CD4-positive, alpha-beta T cell (primary cell): ENCODE results near the gene ZNF394. TPM values are rescaled to one million over a fixed set of nuclear protein-coding genes. Genes with fewer than 3 reads are reported as not detected.

Experiments used
- ATAC-seq: fragments of 200-7000 bp; cut with Tn5 transposase; one replicate; pipeline ENCODE4 v1.10.0; 2022; ENCODE audit warnings: mild to moderate bottlenecking; ENCODE audit not compliant: poor library complexity
- CTCF ChIA-PET: fragments of 350-600 bp; sonication (Branson Sonifier 250); formaldehyde crosslinking; loops from one replicate; lab custom pipeline; 2021; ENCODE audit warnings: antibody characterized with exemption, inconsistent platforms; lab: Charles Lee
- POLR2A ChIA-PET: fragments of 350-600 bp; sonication (Branson Sonifier 250); formaldehyde crosslinking; loops from one replicate; lab custom pipeline; 2021; ENCODE audit warnings: antibody characterized with exemption, inconsistent platforms; lab: Charles Lee
- DNase-seq, 14 experiments: peaks; one replicate each; pipeline ENCODE4 v3.0.0-alpha.2; 2013 to 2020; ENCODE audit warnings: mixed read lengths in 2 of 14
- H3K27ac ChIP-seq, 2 donors: one replicate each; pipeline versions ENCODE4 v1.5.1 to v1.7.0; 2013; ENCODE audit warnings: low read length in 2 of 2, low read depth in 1 of 2, mild to moderate bottlenecking in 1 of 2
- H3K27me3 ChIP-seq, 2 experiments: 1 replicate in 1 of 2; 2 replicates in 1 of 2; pipeline versions ENCODE4 v1.6.1 to v1.7.0; 2013; ENCODE audit warnings: low read length in 2 of 2, control low read depth in 1 of 2, mild to moderate bottlenecking in 1 of 2, moderate library complexity in 1 of 2; ENCODE audit not compliant: insufficient read depth in 2 of 2, control insufficient read depth in 1 of 2
- H3K36me3 ChIP-seq: one replicate; pipeline ENCODE4 v1.6.1; 2013; ENCODE audit warnings: low read length, control low read depth; ENCODE audit not compliant: insufficient read depth
- H3K4me1 ChIP-seq: one replicate; pipeline ENCODE4 v1.6.1; 2013; ENCODE audit warnings: low read length, control low read depth; ENCODE audit not compliant: insufficient read depth
- H3K4me3 ChIP-seq: one replicate; pipeline ENCODE4 v1.5.1; 2013; ENCODE audit warnings: mild to moderate bottlenecking, low read length, moderate library complexity
- H3K9me3 ChIP-seq, 2 experiments: 1 replicate in 1 of 2; 2 replicates in 1 of 2; pipeline versions ENCODE4 v1.6.1 to v1.7.0; 2013; ENCODE audit warnings: low read length in 2 of 2, mild to moderate bottlenecking in 2 of 2, control low read depth in 1 of 2, moderate library complexity in 1 of 2; ENCODE audit not compliant: control insufficient read depth in 1 of 2, insufficient read depth in 1 of 2
- H3K27ac Mint-ChIP-seq: one replicate; pipeline ENCODE4 v1.8.0; 2020; ENCODE audit warnings: mixed read lengths
- H3K27me3 Mint-ChIP-seq: one replicate; pipeline ENCODE4 v1.8.0; 2021; ENCODE audit warnings: mixed read lengths
- H3K36me3 Mint-ChIP-seq: one replicate; pipeline ENCODE4 v1.8.0; 2021; ENCODE audit warnings: low read depth, mixed read lengths
- H3K4me1 Mint-ChIP-seq: one replicate; pipeline ENCODE4 v1.8.0; 2021; ENCODE audit warnings: low read depth, mixed read lengths
- H3K4me3 Mint-ChIP-seq: one replicate; pipeline ENCODE4 v1.8.0; 2020; ENCODE audit warnings: mild to moderate bottlenecking, mixed read lengths
- H3K9me3 Mint-ChIP-seq: one replicate; pipeline ENCODE4 v1.8.0; 2020; ENCODE audit warnings: mixed read lengths
- CTCF ChIP-seq: fragments of 200-600 bp; IDR thresholded peaks from one replicate; pipeline ENCODE4 v1.8.0; 2022; ENCODE audit warnings: antibody characterized with exemption, mild to moderate bottlenecking
- intact Hi-C, 2 experiments: fragments of 100-400 bp; cut with DNase I in 1 of 2; cut with micrococcal nuclease in 1 of 2; formaldehyde crosslinking; loops; one replicate each; pipeline versions ENCODE4 v1.15.1 to v1.9.0; 2023 to 2025; cut with DNase I, micrococcal nuclease
- total RNA-seq, 174 experiments: library from RNA in 2 of 174; stranded (reverse) in 2 of 174; gene quantifications; one replicate each; pipeline ENCODE4 v1.2.3 and lab custom pipeline; 2021 to 2026

The ZNF394 gene
- total RNA-seq, 2 experiments from 2014 or later: 215 to 223 TPM

- intact Hi-C loops: no loop called here
- Histone ChIP-seq H3K27me3 (no peaks in the 10 kb centered on the region), H3K27ac (no peak overlapping the region), H3K4me1 (no peaks in the 10 kb centered on the region), H3K36me3 (peaks cover 10% of the 10 kb centered on the region), H3K4me3 (no peak overlapping the region), H3K9me3 (peaks cover 23 to 30% of the 10 kb centered on the region in 2 experiments)
- ChIA-PET POLR2A (no interaction called here), CTCF (no interaction called here)
- Mint-ChIP-seq H3K4me3 (no peak overlapping the region), H3K4me1 (no peaks in the 10 kb centered on the region), H3K27ac (no peak overlapping the region), H3K9me3 (peaks cover 9% of the 10 kb centered on the region), H3K27me3 (no peaks in the 10 kb centered on the region), H3K36me3 (peaks cover 33% of the 10 kb centered on the region)
- no peak for TF ChIP-seq CTCF
- DNase-seq (no peak), ATAC-seq (no peak)
These were observed 43.1 kb upstream of the ZNF394 start for GRCh38 chr7:99543081-99543671.

- Mint-ChIP-seq H3K4me3 (no peak overlapping the region), H3K27ac (no peak overlapping the region), H3K4me1 (no peaks in the 10 kb centered on the region), H3K36me3 (peaks cover 18% of the 10 kb centered on the region), H3K9me3 (peaks cover 7% of the 10 kb centered on the region), H3K27me3 (no peaks in the 10 kb centered on the region)
- no peak for TF ChIP-seq CTCF
- Histone ChIP-seq H3K4me1 (no peaks in the 10 kb centered on the region), H3K36me3 (no peaks in the 10 kb centered on the region), H3K9me3 (peaks cover 23 to 30% of the 10 kb centered on the region in 2 experiments), H3K27me3 (no peaks in the 10 kb centered on the region), H3K27ac (no peak overlapping the region), H3K4me3 (no peak overlapping the region)
- POLR2A ChIA-PET: no interaction called here
- no peak for ATAC-seq
- CTCF ChIA-PET: no interaction called here
- intact Hi-C loops: no loop called here
- no peak for DNase-seq
These were observed 41.1 kb upstream of the ZNF394 start for GRCh38 chr7:99541212-99541611.

- no peaks in the 10 kb centered on the region for H3K27me3 Mint-ChIP-seq
- H3K4me3 ChIP-seq: no peak overlapping the region
- ATAC-seq (no peak), DNase-seq (no peak)
- peaks cover 18% of the 10 kb centered on the region for H3K36me3 Mint-ChIP-seq
- POLR2A ChIA-PET: no interaction called here
- no peaks in the 10 kb centered on the region for H3K4me1 ChIP-seq
- CTCF ChIA-PET: interaction anchor here (0.7 kb wide), 1 partner anchor 23 kb away, joined by 3 read pairs; no protein-coding TSS in a partner anchor
- H3K4me3 Mint-ChIP-seq: no peak overlapping the region
- no peak overlapping the region for H3K27ac Mint-ChIP-seq
- H3K9me3 Mint-ChIP-seq: peaks cover 7% of the 10 kb centered on the region
- no peaks in the 10 kb centered on the region for H3K27me3 ChIP-seq
- H3K27ac ChIP-seq: no peak overlapping the region
- no peaks in the 10 kb centered on the region for H3K4me1 Mint-ChIP-seq
- H3K9me3 ChIP-seq: peaks cover 23 to 30% of the 10 kb centered on the region in 2 experiments
- no peak for TF ChIP-seq CTCF
- intact Hi-C loops: no loop called here
- no peaks in the 10 kb centered on the region for H3K36me3 ChIP-seq
These were observed 40.5 kb upstream of the ZNF394 start for GRCh38 chr7:99540542-99540941.
